ENCODE data around the gene JMJD8.

JMJD8 gene

DNA sequence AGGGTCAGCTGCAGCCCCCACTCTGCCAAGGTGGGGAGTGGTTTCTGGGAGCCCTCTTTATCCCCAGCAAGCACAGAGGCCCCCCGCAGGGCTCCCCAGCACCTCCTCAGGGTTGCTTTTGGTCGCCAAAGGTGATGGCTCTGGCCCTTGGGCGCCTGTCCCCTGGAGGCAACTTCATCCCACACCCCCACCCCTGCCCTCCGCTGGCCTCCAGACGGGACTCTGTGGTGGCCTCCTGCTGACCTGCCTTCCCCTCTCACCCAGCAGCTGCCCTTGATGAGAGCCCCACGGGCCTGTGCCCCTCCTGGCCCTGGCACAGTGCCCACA is 24.0 kb downstream of the JMJD8 start:
- Histone ChIP-seq H3K27ac (ENCODE audit: low read depth in 2 of 2, low read length in 2 of 2) (peak overlapping the region; percentile 52 to 68), H3K4me3 (ENCODE audit: low read length in 2 of 2) (peak overlapping the region in 1 of 2 donors; percentile 50), H3K27me3 (ENCODE audit: control insufficient read depth in 2 of 2, insufficient read depth in 2 of 2, low read length in 2 of 2) (no peaks in the 10 kb centered on the region)

DNA sequence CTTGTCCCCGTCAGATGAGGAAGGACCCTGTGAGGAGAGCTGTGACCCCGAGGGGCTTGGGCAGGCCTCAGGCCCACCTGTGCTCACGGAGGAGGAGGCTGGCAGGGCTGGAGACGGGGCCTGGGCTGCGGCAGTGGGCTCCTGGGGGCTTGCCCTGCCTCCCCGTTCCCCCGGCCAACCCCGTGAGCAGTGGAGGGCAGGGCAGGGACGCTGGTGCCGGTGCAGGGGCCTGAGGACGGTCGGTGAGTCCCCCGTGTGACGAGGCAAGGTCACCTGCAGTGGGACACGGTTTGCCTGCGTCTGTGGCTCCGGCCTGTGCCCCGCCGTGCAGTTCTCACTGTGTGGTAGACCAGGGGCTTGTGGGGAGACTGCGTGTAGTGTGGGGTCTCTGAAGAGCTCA is 24.5 kb downstream of the JMJD8 start:
- no peak overlapping the region for H3K27ac ChIP-seq (ENCODE audit: low read depth in 2 of 2, low read length in 2 of 2)
- no peaks in the 10 kb centered on the region for H3K27me3 ChIP-seq (ENCODE audit: control insufficient read depth in 2 of 2, insufficient read depth in 2 of 2, low read length in 2 of 2)
- no peak overlapping the region for H3K4me3 ChIP-seq (ENCODE audit: low read length in 2 of 2)

More for the DNA sequence above, 24.0 kb downstream of the JMJD8 start:
- H3K9me3 ChIP-seq (ENCODE audit: control insufficient read depth in 2 of 2, low read length in 2 of 2): no peaks in the 10 kb centered on the region
- H3K9ac ChIP-seq (ENCODE audit: low read depth in 1 of 2, low read length in 2 of 2): peak overlapping the region in 1 of 2 donors; percentile 19
- peaks cover 9% of the 10 kb centered on the region in 2 donors for H3K4me1 ChIP-seq (ENCODE audit: control insufficient read depth in 2 of 2, insufficient read depth in 2 of 2, low read length in 2 of 2)
- peaks cover 1 to 2% of the 10 kb centered on the region in 2 donors for H3K36me3 ChIP-seq (ENCODE audit: control insufficient read depth in 2 of 2, insufficient read depth in 2 of 2, low read length in 2 of 2)

DNA sequence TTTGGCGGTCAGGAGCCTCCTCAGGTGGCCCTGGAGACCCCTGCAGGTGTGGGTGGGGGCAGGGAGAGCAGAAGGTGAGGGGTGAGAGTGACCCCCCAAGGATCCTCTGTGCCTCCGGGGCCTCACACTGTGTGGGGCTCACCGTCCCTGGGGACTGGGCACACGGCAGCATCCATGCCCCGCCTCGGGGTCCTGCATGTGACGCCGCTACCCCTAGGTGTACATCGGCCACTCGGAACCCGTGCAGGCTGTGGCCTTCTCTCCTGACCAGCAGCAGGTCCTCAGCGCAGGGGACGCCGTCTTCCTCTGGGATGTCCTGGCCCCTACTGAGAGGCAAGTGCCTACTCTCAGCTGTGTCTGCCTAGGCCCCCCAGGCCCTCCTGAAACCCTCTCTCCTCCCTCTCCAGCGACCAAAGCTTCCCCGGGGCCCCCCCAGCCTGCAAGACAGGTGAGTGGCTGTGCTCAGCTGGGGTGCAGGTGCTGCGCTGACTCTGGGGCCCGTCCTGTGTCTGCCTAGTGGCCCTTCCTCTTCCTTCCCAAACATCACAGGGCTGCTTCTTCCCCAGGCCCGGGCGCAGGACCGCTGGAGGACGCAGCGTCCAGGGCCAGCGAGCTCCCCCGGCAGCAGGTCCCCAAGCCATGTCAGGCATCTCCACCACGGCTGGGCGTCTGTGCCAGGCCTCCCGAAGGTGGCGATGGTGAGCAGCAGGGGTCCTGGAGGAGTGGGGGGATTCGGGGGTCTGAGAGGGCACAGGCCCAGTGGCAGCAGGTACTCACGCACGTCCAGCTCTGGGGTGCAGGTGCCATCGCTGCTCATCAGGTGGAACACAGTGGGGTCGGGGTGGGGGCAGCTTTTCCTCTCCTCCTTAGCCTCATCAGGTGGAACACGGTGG is 25.2 kb downstream of the JMJD8 start:
- Histone ChIP-seq H3K9me3 (ENCODE audit: control insufficient read depth in 2 of 2, low read length in 2 of 2) (no peaks in the 10 kb centered on the region), H3K9ac (ENCODE audit: low read depth in 1 of 2, low read length in 2 of 2) (no peak overlapping the region), H3K27ac (ENCODE audit: low read depth in 2 of 2, low read length in 2 of 2) (no peak overlapping the region), H3K27me3 (ENCODE audit: control insufficient read depth in 2 of 2, insufficient read depth in 2 of 2, low read length in 2 of 2) (no peaks in the 10 kb centered on the region), H3K36me3 (ENCODE audit: control insufficient read depth in 2 of 2, insufficient read depth in 2 of 2, low read length in 2 of 2) (peaks cover 1 to 2% of the 10 kb centered on the region in 2 donors), H3K4me1 (ENCODE audit: control insufficient read depth in 2 of 2, insufficient read depth in 2 of 2, low read length in 2 of 2) (peaks cover 9% of the 10 kb centered on the region in 2 donors), H3K4me3 (ENCODE audit: low read length in 2 of 2) (no peak overlapping the region)

More for the DNA sequence above, 24.5 kb downstream of the JMJD8 start:
- no peaks in the 10 kb centered on the region for H3K9me3 ChIP-seq (ENCODE audit: control insufficient read depth in 2 of 2, low read length in 2 of 2)
- H3K4me1 ChIP-seq (ENCODE audit: control insufficient read depth in 2 of 2, insufficient read depth in 2 of 2, low read length in 2 of 2): peaks cover 9% of the 10 kb centered on the region in 2 donors
- no peak overlapping the region for H3K9ac ChIP-seq (ENCODE audit: low read depth in 1 of 2, low read length in 2 of 2)
- H3K36me3 ChIP-seq (ENCODE audit: control insufficient read depth in 2 of 2, insufficient read depth in 2 of 2, low read length in 2 of 2): peaks cover 1 to 2% of the 10 kb centered on the region in 2 donors

DNA sequence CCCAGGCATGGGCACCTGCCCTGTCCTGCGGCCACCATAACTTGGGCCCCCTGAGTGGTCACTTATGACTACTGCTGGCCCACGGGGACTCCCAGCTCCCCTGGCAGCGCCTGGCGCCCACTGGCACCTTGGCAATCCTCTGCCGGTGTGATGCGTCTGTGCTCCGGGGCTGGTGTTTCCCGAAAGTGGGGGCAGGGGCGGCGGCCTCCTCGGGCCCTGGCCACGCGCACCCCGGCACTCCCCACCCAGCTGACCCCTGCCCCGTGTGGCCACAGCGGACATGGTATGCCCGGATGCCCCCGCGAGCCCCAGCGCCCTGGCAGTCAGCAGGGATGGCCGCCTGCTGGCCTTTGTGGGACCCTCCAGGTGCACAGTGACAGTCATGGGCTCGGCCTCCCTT is 26.6 kb downstream of the JMJD8 start:
- Histone ChIP-seq H3K27ac (ENCODE audit: low read depth in 2 of 2, low read length in 2 of 2) (no peak overlapping the region), H3K4me1 (ENCODE audit: control insufficient read depth in 2 of 2, insufficient read depth in 2 of 2, low read length in 2 of 2) (peaks cover 9% of the 10 kb centered on the region in 2 donors), H3K27me3 (ENCODE audit: control insufficient read depth in 2 of 2, insufficient read depth in 2 of 2, low read length in 2 of 2) (no peaks in the 10 kb centered on the region), H3K9me3 (ENCODE audit: control insufficient read depth in 2 of 2, low read length in 2 of 2) (no peaks in the 10 kb centered on the region), H3K9ac (ENCODE audit: low read depth in 1 of 2, low read length in 2 of 2) (no peak overlapping the region), H3K36me3 (ENCODE audit: control insufficient read depth in 2 of 2, insufficient read depth in 2 of 2, low read length in 2 of 2) (peaks cover 1 to 2% of the 10 kb centered on the region in 2 donors), H3K4me3 (ENCODE audit: low read length in 2 of 2) (no peak overlapping the region)

DNA sequence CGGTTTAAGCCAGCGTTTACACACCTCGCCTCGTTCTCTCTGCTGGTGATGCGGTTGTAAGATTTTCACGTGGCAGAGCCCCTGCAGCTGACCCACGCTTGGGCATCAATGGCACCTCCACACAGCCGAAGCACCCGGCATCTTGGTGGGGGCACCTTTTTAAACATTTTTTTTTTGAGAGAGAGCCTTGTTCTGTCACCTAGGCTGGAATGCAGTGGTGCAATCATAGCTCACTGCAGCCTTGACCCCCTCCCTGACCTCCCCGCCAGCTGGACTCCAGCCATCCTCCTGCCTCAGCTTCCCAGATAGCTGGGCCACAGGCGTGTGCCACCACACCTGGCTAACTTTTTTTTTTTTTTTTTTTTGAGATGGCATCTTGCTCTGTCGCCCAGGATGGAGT is 30.1 kb downstream of the JMJD8 start:
- peaks cover 4 to 8% of the 10 kb centered on the region in 2 donors for H3K4me1 ChIP-seq (ENCODE audit: control insufficient read depth in 2 of 2, insufficient read depth in 2 of 2, low read length in 2 of 2)
- H3K27ac ChIP-seq (ENCODE audit: low read depth in 2 of 2, low read length in 2 of 2): no peak overlapping the region
- no peak overlapping the region for H3K4me3 ChIP-seq (ENCODE audit: low read length in 2 of 2)
- H3K36me3 ChIP-seq (ENCODE audit: control insufficient read depth in 2 of 2, insufficient read depth in 2 of 2, low read length in 2 of 2): peaks cover 1 to 2% of the 10 kb centered on the region in 2 donors
- H3K9ac ChIP-seq (ENCODE audit: low read depth in 1 of 2, low read length in 2 of 2): no peak overlapping the region
- no peaks in the 10 kb centered on the region for H3K9me3 ChIP-seq (ENCODE audit: control insufficient read depth in 2 of 2, low read length in 2 of 2)
- no peaks in the 10 kb centered on the region for H3K27me3 ChIP-seq (ENCODE audit: control insufficient read depth in 2 of 2, insufficient read depth in 2 of 2, low read length in 2 of 2)

DNA sequence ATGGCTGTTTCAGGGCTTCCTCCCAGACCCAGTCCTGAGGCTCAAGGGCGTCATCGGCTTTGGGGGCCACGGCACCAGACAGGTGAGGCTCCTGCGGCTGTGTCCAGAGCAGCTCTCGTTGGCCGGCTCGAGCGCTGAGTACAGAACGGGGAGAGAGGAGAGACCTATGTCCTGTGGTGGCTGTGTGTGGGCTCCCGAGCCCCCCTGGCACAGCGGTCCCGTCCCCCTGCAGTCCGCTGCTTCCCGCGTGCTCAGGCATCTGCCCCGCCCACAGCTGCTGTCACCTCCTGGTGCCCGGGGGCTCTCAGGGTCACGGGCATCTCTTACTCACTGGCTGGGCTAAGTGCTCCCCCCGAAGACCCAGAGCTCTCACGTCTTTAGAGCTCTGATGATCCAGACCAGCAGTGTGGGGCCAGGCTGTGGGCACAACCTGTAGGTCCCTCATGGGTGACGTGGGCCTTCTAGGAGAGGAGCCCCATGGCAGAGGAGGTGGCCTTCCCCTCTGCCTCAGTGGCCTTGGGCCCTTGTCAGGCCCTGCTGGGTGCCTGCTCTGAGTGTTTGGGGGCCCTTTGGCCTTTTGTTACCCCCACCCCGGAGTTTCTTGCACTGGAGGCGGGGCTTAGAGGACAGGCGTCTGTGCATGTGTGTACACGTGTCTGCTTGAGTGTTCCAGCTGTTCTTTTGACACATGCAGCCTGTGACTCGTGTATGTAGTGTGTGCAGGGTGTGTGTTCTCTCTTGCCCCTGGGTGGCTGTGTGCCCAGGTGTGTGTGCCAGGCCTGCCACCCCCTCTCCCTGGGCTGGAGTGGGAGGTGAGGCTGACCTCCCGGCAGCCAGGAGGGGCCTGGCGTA is 31.5 kb downstream of the JMJD8 start:
- Histone ChIP-seq H3K4me1 (ENCODE audit: control insufficient read depth in 2 of 2, insufficient read depth in 2 of 2, low read length in 2 of 2) (peaks cover 16 to 22% of the 10 kb centered on the region in 2 donors), H3K9me3 (ENCODE audit: control insufficient read depth in 2 of 2, low read length in 2 of 2) (no peaks in the 10 kb centered on the region), H3K9ac (ENCODE audit: low read depth in 1 of 2, low read length in 2 of 2) (no peak overlapping the region), H3K36me3 (ENCODE audit: control insufficient read depth in 2 of 2, insufficient read depth in 2 of 2, low read length in 2 of 2) (no peaks in the 10 kb centered on the region), H3K27me3 (ENCODE audit: control insufficient read depth in 2 of 2, insufficient read depth in 2 of 2, low read length in 2 of 2) (no peaks in the 10 kb centered on the region), H3K27ac (ENCODE audit: low read depth in 2 of 2, low read length in 2 of 2) (no peak overlapping the region), H3K4me3 (ENCODE audit: low read length in 2 of 2) (no peak overlapping the region)

DNA sequence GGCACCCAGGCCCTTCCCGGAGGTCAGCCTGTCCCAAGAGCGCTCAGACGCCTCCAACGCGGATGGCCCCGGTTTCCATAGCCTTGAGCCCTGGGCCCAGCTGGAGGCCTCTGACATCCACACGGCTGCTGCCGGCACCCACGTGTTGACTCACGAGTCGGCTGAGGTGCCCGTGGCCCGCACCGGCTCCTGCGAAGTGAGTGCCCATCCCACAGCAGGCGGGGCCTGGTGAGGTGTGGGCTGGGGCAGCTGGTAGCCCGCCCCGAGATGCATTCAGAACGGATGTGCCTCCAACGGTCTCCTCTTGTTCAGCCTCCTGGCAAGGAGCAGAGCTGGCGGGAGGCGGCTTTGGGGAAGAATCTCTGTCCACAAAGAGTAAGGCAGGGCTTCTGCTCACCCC is 32.3 kb downstream of the JMJD8 start:
- H3K27me3 ChIP-seq (ENCODE audit: control insufficient read depth in 2 of 2, insufficient read depth in 2 of 2, low read length in 2 of 2): no peaks in the 10 kb centered on the region
- no peaks in the 10 kb centered on the region for H3K36me3 ChIP-seq (ENCODE audit: control insufficient read depth in 2 of 2, insufficient read depth in 2 of 2, low read length in 2 of 2)
- peaks cover 24 to 30% of the 10 kb centered on the region in 2 donors for H3K4me1 ChIP-seq (ENCODE audit: control insufficient read depth in 2 of 2, insufficient read depth in 2 of 2, low read length in 2 of 2)
- H3K27ac ChIP-seq (ENCODE audit: low read depth in 2 of 2, low read length in 2 of 2): no peak overlapping the region
- no peak overlapping the region for H3K9ac ChIP-seq (ENCODE audit: low read depth in 1 of 2, low read length in 2 of 2)
- no peaks in the 10 kb centered on the region for H3K9me3 ChIP-seq (ENCODE audit: control insufficient read depth in 2 of 2, low read length in 2 of 2)
- no peak overlapping the region for H3K4me3 ChIP-seq (ENCODE audit: low read length in 2 of 2)

DNA sequence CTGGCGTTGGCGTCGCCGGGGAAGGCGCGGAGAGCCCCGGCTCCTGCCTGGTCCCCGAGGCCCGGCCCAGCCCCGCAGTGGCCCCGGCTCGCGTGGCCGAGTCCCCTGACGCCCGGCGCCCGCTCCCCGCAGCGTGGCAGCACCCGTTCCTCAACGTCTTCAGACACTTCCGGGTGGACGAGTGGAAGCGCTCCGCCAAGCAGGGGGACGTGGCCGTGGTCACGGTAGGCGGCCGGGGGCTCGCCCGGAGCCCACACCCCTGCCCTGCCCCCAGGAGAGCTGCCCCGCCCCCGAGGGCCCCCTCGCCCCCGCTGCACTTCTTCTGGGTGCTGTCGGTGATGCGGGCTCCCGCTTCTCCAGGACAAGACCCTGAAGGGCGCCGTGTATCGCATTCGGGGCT is 34.5 kb downstream of the JMJD8 start:
- Histone ChIP-seq H3K9me3 (ENCODE audit: control insufficient read depth in 2 of 2, low read length in 2 of 2) (no peaks in the 10 kb centered on the region), H3K9ac (ENCODE audit: low read depth in 1 of 2, low read length in 2 of 2) (peak overlapping the region in 1 of 2 donors; percentile 72), H3K27me3 (ENCODE audit: control insufficient read depth in 2 of 2, insufficient read depth in 2 of 2, low read length in 2 of 2) (no peaks in the 10 kb centered on the region), H3K36me3 (ENCODE audit: control insufficient read depth in 2 of 2, insufficient read depth in 2 of 2, low read length in 2 of 2) (no peaks in the 10 kb centered on the region), H3K4me3 (ENCODE audit: low read length in 2 of 2) (peak overlapping the region; percentile 64 to 72), H3K4me1 (ENCODE audit: control insufficient read depth in 2 of 2, insufficient read depth in 2 of 2, low read length in 2 of 2) (peaks cover 41 to 48% of the 10 kb centered on the region in 2 donors), H3K27ac (ENCODE audit: low read depth in 2 of 2, low read length in 2 of 2) (peak overlapping the region in 1 of 2 donors; percentile 94)

DNA sequence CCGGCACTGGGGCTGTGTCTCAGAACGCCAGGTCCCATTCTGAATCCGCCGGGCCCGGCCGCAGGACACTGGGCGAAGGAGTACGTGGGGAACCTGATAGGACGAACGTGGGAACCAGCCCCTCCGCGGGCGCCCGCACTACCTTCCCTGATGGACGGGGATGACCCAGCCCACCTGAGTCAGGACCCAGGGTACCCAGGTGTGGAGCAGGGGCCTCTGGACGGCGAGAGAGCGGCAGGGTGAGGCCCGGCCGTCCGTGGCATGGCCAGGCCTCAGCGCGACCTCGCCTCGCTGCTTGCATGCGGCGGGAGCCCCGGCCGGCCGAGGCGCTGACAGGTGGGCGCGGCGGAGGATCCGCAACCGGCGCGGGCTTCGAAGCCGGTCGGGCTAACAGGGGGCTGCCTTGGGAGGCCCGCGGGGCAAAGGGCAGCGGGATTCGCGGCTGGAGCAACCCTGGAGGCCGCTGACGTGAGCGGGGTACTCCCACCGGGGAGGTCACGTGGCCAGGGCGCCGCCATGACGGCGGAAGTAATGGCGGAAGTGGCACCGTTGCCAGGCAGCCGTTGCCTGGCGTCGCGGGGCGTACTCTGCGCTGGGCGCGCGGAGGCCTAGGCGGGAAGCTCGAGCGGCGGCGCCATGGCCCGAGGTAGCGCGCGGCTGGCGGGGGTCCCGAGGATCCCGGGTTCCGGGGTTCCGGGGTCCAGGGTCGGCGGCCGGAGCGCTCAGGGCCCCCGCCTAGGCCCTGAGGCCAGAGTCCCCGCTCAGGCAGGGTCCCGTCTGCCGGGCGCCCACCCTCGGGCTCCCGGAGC is 35.1 kb downstream of the JMJD8 start, which contains the start of gene WDR90:
WDR90 (plus strand) TSS at position 585 of the 809 bp plus-strand sequence; CDS start at position 637, 52 bp downstream.
- Histone ChIP-seq H3K9ac (ENCODE audit: low read depth in 1 of 2, low read length in 2 of 2) (peak within 1 kb of the TSS; percentile 72 to 73), H3K9me3 (ENCODE audit: control insufficient read depth in 2 of 2, low read length in 2 of 2) (no peaks in the 10 kb centered on the region), H3K27me3 (ENCODE audit: control insufficient read depth in 2 of 2, insufficient read depth in 2 of 2, low read length in 2 of 2) (no peaks in the 10 kb centered on the region), H3K4me3 (ENCODE audit: low read length in 2 of 2) (peak within 1 kb of the TSS; percentile 64 to 72), H3K27ac (ENCODE audit: low read depth in 2 of 2, low read length in 2 of 2) (peak within 1 kb of the TSS; percentile 94 to 95), H3K4me1 (ENCODE audit: control insufficient read depth in 2 of 2, insufficient read depth in 2 of 2, low read length in 2 of 2) (peaks cover 45 to 55% of the 10 kb centered on the region in 2 donors), H3K36me3 (ENCODE audit: control insufficient read depth in 2 of 2, insufficient read depth in 2 of 2, low read length in 2 of 2) (no peaks in the 10 kb centered on the region)

Measured in mucosa of rectum (tissue), 2 donors.